ENCODE results near the gene LCNL1. TPM values are rescaled to one million over a fixed set of nuclear protein-coding genes. Genes with fewer than 3 reads are reported as not detected.

Gene LCNL1
- polyA plus RNA-seq, 3 donors from 2014 or later, result not detected

DNA sequence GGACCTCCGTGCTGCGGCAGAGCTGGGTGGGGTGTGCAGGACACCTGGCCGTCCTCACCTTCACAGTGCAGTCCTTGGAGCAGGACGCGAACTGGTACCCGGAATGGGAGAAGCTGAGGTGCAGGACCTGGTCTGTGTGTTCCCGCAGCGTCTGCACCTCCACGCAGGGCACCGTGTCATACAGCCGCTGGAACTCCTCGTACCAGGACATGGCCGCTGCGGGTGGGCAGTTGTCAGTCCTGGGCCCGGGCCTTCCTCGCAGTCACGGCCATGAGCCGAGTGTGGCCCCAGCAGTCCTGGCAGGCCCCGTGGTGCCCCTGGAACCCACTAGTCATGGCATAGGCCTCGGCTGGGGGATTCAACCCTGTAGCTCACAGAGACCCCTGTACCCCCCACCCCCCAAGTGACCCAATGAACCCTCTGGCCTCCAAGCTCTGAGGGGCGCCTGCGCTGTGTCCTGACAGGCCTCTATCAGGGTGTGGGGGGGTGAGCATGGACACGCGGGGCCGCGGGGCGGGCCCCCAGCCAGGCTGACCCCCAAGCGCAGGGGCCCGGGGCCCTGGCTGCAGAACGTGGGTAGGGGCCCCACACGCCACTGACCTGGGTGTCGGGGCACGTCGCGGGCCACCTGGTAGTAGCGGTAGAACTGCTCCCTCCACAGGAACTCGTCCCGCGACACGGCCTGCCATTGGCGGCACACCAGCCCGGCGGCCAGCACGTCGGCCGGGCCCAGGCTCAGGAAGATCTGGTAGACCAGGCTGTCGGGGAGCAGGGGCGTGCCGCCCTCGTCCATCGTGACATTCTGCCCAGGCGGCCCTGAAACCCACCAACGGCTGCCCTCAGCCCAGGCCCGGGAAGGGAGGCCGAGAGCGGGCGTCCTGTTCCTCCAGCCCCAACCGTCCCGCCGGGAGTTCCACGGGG, 39.2 kb upstream of the LCNL1 start:
- H3K36me3 Mint-ChIP-seq, result peaks cover 0 to 5% (median 3%) of the 10 kb centered on the region in 3 donors
- peak overlapping the region in 5 of 6 donors; percentile 34 to 81 (median 57) for H3K27ac Mint-ChIP-seq
- peaks cover 16 to 27% of the 10 kb centered on the region in 2 donors for H3K4me1 Mint-ChIP-seq
- H3K4me3 Mint-ChIP-seq, result peak overlapping the region; percentile 71 to 84 (median 77)
- H3K27me3 Mint-ChIP-seq (ENCODE audit: low read depth in 3 of 3), result peaks cover 8 to 12% (median 8%) of the 10 kb centered on the region in 3 donors
- DNase-seq, result no peak
- H3K9me3 Mint-ChIP-seq, result no peaks in the 10 kb centered on the region

- no peak for DNase-seq
Measured at GRCh38 chr9:136944212-136944518, 38.6 kb upstream of the LCNL1 start.

GRCh38 chr9:136944519-136945332, 38.1 kb upstream of the LCNL1 start, which contains the start of the genes C8G and FBXW5:
TSS of gene C8G (plus strand) at chr9:136945243. CDS start at chr9:136945321, 78 bp downstream.
TSS of gene FBXW5 (minus strand) at chr9:136944738. CDS start at chr9:136944083, 655 bp downstream.
- Mint-ChIP-seq H3K9me3 (no peaks in the 10 kb centered on the region), H3K4me1 (peaks cover 16 to 32% of the 10 kb centered on the region in 2 donors)

More at GRCh38 chr9:136944212-136944518, 38.6 kb upstream of the LCNL1 start:
- H3K27ac Mint-ChIP-seq, result no peak overlapping the region
- peaks cover 0 to 3% (median under 1%) of the 10 kb centered on the region in 3 donors for H3K36me3 Mint-ChIP-seq
- H3K4me1 Mint-ChIP-seq, result peaks cover 16 to 32% of the 10 kb centered on the region in 2 donors
- no peaks in the 10 kb centered on the region for H3K9me3 Mint-ChIP-seq
- peaks cover 8 to 12% (median 8%) of the 10 kb centered on the region in 3 donors for H3K27me3 Mint-ChIP-seq (ENCODE audit: low read depth in 3 of 3)
- H3K4me3 Mint-ChIP-seq, result peak overlapping the region; percentile 71 to 84 (median 77)

DNA sequence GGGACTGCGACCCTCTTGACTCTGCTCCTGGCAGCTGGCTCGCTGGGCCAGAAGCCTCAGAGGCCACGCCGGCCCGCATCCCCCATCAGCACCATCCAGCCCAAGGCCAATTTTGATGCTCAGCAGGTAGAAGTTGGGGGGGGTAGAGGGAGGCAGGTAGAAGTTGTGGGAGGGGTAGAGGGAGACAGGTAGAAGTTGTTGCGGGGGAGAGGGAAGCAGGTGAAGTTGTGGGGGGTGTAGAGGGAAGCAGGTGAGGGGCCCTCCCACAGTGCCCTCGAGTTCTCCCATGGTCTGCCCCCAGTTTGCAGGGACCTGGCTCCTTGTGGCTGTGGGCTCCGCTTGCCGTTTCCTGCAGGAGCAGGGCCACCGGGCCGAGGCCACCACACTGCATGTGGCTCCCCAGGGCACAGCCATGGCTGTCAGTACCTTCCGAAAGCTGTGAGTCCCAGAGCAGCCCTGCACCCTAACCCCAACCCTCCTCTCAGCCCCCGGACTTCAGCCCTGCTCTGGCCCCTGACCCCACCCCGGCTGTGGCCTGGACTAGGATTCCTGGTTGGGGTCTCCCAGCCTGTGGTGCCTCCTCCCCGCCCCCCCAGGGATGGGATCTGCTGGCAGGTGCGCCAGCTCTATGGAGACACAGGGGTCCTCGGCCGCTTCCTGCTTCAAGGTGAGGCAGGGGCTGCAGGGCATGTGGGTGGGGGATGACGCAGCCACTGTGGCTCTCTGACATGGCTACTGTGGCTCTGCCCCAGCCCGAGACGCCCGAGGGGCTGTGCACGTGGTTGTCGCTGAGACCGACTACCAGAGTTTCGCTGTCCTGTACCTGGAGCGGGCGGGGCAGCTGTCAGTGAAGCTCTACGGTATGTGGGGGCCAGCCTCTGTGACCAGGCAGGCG, 37.2 kb upstream of the LCNL1 start:
- H3K4me3 Mint-ChIP-seq, result peak overlapping the region in 2 of 5 donors; percentile 49 to 57

More at GRCh38 chr9:136944519-136945332, 38.1 kb upstream of the LCNL1 start, which contains the start of the genes C8G and FBXW5:
- peaks cover 8 to 12% (median 10%) of the 10 kb centered on the region in 3 donors for H3K27me3 Mint-ChIP-seq (ENCODE audit: low read depth in 3 of 3)
- peak within 1 kb of the TSS; percentile 74 to 84 (median 77) for H3K4me3 Mint-ChIP-seq
- DNase-seq, result peak; percentile 97 to 98 (median 98)
- peak within 1 kb of the TSS; percentile 30 to 87 (median 55) for H3K27ac Mint-ChIP-seq
- no peaks in the 10 kb centered on the region for H3K36me3 Mint-ChIP-seq

GRCh38 chr9:136946228-136947027, 36.4 kb upstream of the LCNL1 start:
- Mint-ChIP-seq H3K4me1 (peaks cover 16 to 40% of the 10 kb centered on the region in 2 donors), H3K9me3 (no peaks in the 10 kb centered on the region), H3K4me3 (no peak overlapping the region), H3K36me3 (no peaks in the 10 kb centered on the region), H3K27ac (no peak overlapping the region), H3K27me3 (ENCODE audit: low read depth in 3 of 3) (peaks cover 8 to 10% (median 9%) of the 10 kb centered on the region in 3 donors)
- no peak for DNase-seq

More for the DNA sequence above, 37.2 kb upstream of the LCNL1 start:
- Mint-ChIP-seq H3K27me3 (ENCODE audit: low read depth in 3 of 3) (peaks cover 9 to 12% (median 10%) of the 10 kb centered on the region in 3 donors), H3K36me3 (no peaks in the 10 kb centered on the region), H3K4me1 (peaks cover 16 to 36% of the 10 kb centered on the region in 2 donors), H3K27ac (peak overlapping the region in 2 of 6 donors; percentile 22 to 86), H3K9me3 (no peaks in the 10 kb centered on the region)
- no peak for DNase-seq

DNA sequence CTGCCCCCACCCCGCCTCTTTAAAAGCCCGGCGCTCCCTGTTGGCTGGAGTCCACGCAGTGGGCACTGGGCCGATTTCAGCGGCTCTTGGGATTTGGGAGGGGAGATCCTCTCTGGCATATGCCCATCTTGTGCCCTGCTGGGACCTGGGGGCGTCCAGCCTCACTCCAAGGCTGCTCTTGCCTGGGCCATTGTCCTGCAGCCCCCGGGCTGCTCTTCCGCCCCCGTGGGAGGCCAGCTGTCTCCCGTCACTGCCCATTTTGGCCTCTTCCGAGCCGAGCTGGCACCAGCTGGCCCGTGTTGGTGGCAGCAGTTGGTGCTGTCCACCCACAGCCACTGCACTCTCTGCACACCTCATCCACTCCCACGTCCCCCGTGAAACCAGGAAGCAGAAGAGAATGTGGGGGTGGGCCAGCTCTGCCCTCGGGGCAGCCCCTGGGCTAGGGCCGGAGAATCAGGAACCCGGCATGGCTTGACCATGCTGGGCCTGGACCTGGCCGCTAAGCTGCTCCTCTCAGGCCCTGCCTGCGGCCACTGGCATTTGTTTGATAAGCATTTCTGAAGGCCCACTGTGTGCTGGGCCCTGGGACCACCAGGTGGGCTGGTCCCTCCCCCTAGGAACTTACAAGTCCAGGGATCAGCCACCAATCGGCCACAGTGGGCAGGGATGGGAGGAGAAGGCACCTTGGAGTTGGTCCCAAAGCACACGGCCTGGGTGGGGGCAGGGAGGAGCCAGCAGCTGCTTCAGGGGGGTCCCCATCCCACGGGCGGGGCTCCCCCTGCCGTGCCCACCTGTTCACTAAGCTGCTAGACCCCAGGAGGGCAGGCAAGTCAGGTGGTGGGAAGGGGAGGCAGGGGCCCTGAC, 35.5 kb upstream of the LCNL1 start:
- peak overlapping the region in 2 of 6 donors; percentile 48 to 74 for H3K27ac Mint-ChIP-seq
- H3K4me3 Mint-ChIP-seq, result no peak overlapping the region
- peaks cover 8 to 9% (median 8%) of the 10 kb centered on the region in 3 donors for H3K27me3 Mint-ChIP-seq (ENCODE audit: low read depth in 3 of 3)
- peaks cover 16 to 40% of the 10 kb centered on the region in 2 donors for H3K4me1 Mint-ChIP-seq
- H3K9me3 Mint-ChIP-seq, result no peaks in the 10 kb centered on the region
- H3K36me3 Mint-ChIP-seq, result no peaks in the 10 kb centered on the region
- DNase-seq, result no peak

GRCh38 chr9:136947955-136948510, 34.8 kb upstream of the LCNL1 start:
- Mint-ChIP-seq H3K4me1 (peaks cover 16 to 35% of the 10 kb centered on the region in 2 donors), H3K4me3 (peak overlapping the region; percentile 71 to 89 (median 78)), H3K27ac (peak overlapping the region; percentile 77 to 89 (median 84)), H3K9me3 (no peaks in the 10 kb centered on the region), H3K36me3 (no peaks in the 10 kb centered on the region), H3K27me3 (ENCODE audit: low read depth in 3 of 3) (peaks cover 6 to 9% (median 8%) of the 10 kb centered on the region in 3 donors)
- peak; percentile 49 to 56 (median 50) for DNase-seq

DNA sequence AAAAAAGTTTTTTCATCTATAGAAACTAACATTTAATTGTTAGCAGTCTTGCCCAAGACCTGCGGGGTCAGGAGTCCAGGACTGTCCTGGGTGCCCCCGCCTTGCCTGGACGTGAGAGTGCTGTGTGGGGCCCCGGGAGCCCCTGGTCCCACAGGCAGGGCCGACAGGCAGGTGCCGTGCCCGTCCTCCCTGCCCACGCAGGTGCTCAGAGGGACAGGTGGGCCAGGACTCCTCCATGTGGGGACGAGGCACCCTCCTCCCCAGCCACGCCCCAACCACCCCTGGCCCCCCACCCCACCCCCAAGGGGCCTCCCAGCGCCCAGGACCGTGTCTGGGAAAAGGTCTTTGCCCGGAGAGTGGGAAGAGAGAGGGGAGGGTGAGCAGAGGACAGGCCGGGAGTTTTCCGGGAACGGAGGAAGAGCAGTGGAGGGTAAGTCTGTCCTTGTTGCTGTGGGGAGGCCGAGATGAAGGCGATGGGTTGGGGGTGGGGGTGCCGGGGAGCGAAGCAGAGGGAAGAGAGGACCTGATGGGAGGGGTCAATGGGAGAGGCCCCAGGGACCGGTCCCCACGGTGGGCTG, 33.5 kb upstream of the LCNL1 start:
- DNase-seq, result no peak
- Mint-ChIP-seq H3K4me3 (peak overlapping the region; percentile 80 to 89 (median 86)), H3K9me3 (no peaks in the 10 kb centered on the region), H3K27ac (peak overlapping the region; percentile 79 to 89 (median 84)), H3K36me3 (no peaks in the 10 kb centered on the region), H3K4me1 (peaks cover 16 to 32% of the 10 kb centered on the region in 2 donors), H3K27me3 (ENCODE audit: low read depth in 3 of 3) (peaks cover 3 to 9% (median 8%) of the 10 kb centered on the region in 3 donors)

GRCh38 chr9:136949817-136950655, 32.8 kb upstream of the LCNL1 start:
- Mint-ChIP-seq H3K4me3 (peak overlapping the region; percentile 82 to 90 (median 86)), H3K27me3 (ENCODE audit: low read depth in 3 of 3) (peaks cover 0 to 6% (median 5%) of the 10 kb centered on the region in 3 donors), H3K36me3 (no peaks in the 10 kb centered on the region), H3K9me3 (no peaks in the 10 kb centered on the region), H3K4me1 (peaks cover 11 to 30% of the 10 kb centered on the region in 2 donors), H3K27ac (peak overlapping the region; percentile 82 to 93 (median 86))
- DNase-seq, result peak; percentile 96

DNA sequence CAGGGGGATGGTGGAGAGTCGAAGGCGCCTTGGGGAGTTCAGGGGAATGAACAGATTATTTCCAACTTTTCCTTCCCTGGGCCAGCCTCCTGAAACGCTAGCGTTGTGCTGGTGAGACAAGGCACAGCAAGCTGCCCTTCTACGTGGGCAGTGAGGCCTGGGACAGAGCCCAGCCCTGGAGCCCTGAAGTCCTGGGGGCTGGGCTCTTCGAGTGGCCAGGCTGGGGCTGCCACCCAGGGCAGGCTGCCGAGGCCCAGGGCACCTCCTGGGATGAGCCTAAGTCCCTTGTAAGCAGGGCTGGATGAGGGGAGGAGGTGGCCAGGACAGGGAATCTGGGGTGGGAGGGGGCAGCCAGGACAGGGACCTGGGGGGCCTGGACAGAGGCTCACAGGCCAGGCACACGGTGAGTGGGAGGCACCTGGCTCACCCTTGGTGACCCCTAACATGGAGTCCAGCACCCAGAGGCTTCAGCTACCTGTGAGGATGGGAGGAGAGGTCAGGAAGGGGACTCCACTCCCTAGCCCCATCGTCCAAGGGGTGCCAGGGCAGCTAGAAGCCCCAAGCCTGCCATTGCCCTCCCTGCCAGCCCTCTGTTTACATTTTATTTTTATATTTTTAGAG, 32.0 kb upstream of the LCNL1 start:
- Mint-ChIP-seq H3K27ac (peak overlapping the region; percentile 82 to 93 (median 85)), H3K4me3 (peak overlapping the region; percentile 77 to 90 (median 84)), H3K4me1 (peaks cover 6 to 27% of the 10 kb centered on the region in 2 donors), H3K36me3 (no peaks in the 10 kb centered on the region), H3K9me3 (no peaks in the 10 kb centered on the region), H3K27me3 (ENCODE audit: low read depth in 3 of 3) (peaks cover 0 to 2% (median 2%) of the 10 kb centered on the region in 3 donors)
- no peak for DNase-seq
